Smooth muscle cell (in vitro differentiated cells): ENCODE data around the gene UCMA. TPM values are rescaled to one million over a fixed set of nuclear protein-coding genes. Genes with fewer than 3 reads are reported as not detected.
"Not testable (repeated sequence)": the region's sequence is repeated elsewhere in the genome, so short reads cannot be mapped to it uniquely, and the experiment has no call there.

Source experiments
- DNase-seq: peaks from one replicate; lab custom pipeline; 2025; ENCODE audit not compliant: unreplicated experiment; lab: John Stamatoyannopoulos, UW
- H2AFZ ChIP-seq: fragments of 200-600 bp; sonication (generic); 2 replicates; pipeline ENCODE4 v1.6.0; 2016; ENCODE audit warnings: antibody characterized with exemption, low read depth, mild to moderate bottlenecking
- H3F3A ChIP-seq: fragments of 200-600 bp; sonication (generic); 2 replicates; pipeline ENCODE4 v1.6.0; 2017; ENCODE audit warnings: antibody characterized with exemption, low read depth
- H3K27ac ChIP-seq: fragments of 200-600 bp; sonication (generic); 2 replicates; pipeline ENCODE4 v1.5.1; 2016; ENCODE audit warnings: low read depth, mild to moderate bottlenecking
- H3K27me3 ChIP-seq: fragments of 200-600 bp; sonication (generic); 2 replicates; pipeline ENCODE4 v1.6.1; 2016; ENCODE audit warnings: low read depth, mild to moderate bottlenecking
- H3K36me3 ChIP-seq: fragments of 200-600 bp; sonication (generic); 2 replicates; pipeline ENCODE4 v1.5.1; 2016; ENCODE audit warnings: low read depth
- H3K4me1 ChIP-seq: fragments of 200-600 bp; sonication (generic); 2 replicates; pipeline ENCODE4 v1.5.1; 2016; ENCODE audit warnings: low read depth
- H3K4me2 ChIP-seq: fragments of 200-600 bp; sonication (generic); 2 replicates; pipeline ENCODE4 v1.6.0; 2016; ENCODE audit warnings: mild to moderate bottlenecking
- H3K4me3 ChIP-seq: fragments of 200-600 bp; sonication (generic); 2 replicates; pipeline ENCODE4 v1.5.1; 2016; ENCODE audit warnings: mild to moderate bottlenecking
- H3K79me2 ChIP-seq: fragments of 200-600 bp; sonication (generic); 2 replicates; pipeline ENCODE4 v1.6.0; 2016; ENCODE audit warnings: low read depth, mild to moderate bottlenecking
- H3K9ac ChIP-seq: fragments of 200-600 bp; sonication (generic); 2 replicates; pipeline ENCODE4 v1.6.0; 2016; ENCODE audit warnings: low read depth
- H3K9me3 ChIP-seq: fragments of 200-600 bp; sonication (generic); replicated peaks from 2 replicates; pipeline ENCODE4 v1.5.1; 2016; ENCODE audit warnings: low read depth
- H4K20me1 ChIP-seq: fragments of 200-600 bp; sonication (generic); 2 replicates; pipeline ENCODE4 v1.6.0; 2016; ENCODE audit warnings: low read depth
- WGBS: methylation state at CpG from one replicate; pipeline ENCODE4 v1.1.7; 2016; ENCODE audit warnings: low lambda C conversion rate; 5-methylcytosine and 5-hydroxymethylcytosine counted together
- polyA plus RNA-seq: library from polyadenylated mRNA; unstranded; fragments of >200 nt; fragmentation: Nextera tagmentation; extraction: Ambion mirVana; gene quantifications from 2 replicates; pipeline ENCODE4 v1.2.1, GENCODE V29; 2016
- total RNA-seq: library from RNA; depleted of rRNA; stranded (reverse); fragments of >200 nt; gene quantifications from 2 replicates; pipeline ENCODE4 v1.2.3, GENCODE V29; 2014
- TF ChIP-seq, protein P1 (sequence below): fragments of 200-600 bp; sonication (generic); IDR thresholded peaks from 2 replicates; pipeline ENCODE4 v1.5.1; 2017; ENCODE audit warnings: borderline replicate concordance, mild to moderate bottlenecking, antibody characterized with exemption; ENCODE audit not compliant: insufficient read depth, poor library complexity, severe bottlenecking

Gene UCMA
- total and polyA plus RNA-seq, 2 experiments from 2014 or later = not detected

DNA sequence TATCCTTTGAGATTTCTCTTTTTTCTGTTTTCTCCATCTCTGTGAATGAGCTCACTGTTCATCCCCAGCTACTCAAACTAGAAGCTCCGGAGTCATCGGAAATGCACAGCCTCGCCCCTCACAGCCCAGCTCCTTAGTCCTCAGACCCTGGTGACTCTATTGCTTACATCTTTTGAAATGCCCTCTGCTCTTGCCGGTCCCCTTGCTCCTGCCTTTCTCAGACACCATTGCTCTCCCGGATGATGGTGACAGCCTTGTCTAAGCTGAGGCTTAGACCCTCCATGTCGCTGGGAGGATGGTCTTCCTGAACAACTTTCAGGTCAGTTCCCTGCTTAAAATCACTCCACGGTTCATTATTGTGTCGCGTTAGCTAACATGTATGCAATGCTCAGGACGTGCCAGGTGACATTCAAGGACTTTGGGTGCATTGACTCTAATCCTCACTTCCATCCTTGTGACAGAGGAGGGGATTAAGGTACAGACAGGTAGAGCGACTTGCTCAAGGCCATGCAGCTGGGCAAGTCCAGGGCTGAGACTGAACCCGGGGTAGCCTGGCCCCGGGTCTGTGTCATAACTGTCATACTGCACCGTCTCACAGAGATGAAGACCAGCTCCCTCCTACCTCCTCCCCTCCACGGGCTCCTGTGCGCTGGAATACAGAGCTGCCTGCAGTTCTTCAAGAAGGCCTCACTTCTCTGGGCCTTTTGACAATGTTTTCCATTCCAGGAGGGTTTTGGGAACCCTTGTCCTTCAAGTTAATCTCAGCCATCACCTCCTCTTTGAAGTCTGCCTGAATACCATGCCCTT lies 4.3 kb upstream of the UCMA start:
- H2AFZ ChIP-seq = no peak overlapping the region
- H3K4me1 ChIP-seq = no peaks in the 10 kb centered on the region
- H3K4me2 ChIP-seq = no peak overlapping the region
- no peaks in the 10 kb centered on the region for H4K20me1 ChIP-seq
- no peaks in the 10 kb centered on the region for H3F3A ChIP-seq
- H3K4me3 ChIP-seq = no peak overlapping the region
- no peaks in the 10 kb centered on the region for H3K9me3 ChIP-seq
- H3K36me3 ChIP-seq = no peaks in the 10 kb centered on the region
- no peak overlapping the region for H3K27ac ChIP-seq
- H3K27me3 ChIP-seq = no peaks in the 10 kb centered on the region
- no peak for DNase-seq
- TF ChIP-seq, protein P1, sequence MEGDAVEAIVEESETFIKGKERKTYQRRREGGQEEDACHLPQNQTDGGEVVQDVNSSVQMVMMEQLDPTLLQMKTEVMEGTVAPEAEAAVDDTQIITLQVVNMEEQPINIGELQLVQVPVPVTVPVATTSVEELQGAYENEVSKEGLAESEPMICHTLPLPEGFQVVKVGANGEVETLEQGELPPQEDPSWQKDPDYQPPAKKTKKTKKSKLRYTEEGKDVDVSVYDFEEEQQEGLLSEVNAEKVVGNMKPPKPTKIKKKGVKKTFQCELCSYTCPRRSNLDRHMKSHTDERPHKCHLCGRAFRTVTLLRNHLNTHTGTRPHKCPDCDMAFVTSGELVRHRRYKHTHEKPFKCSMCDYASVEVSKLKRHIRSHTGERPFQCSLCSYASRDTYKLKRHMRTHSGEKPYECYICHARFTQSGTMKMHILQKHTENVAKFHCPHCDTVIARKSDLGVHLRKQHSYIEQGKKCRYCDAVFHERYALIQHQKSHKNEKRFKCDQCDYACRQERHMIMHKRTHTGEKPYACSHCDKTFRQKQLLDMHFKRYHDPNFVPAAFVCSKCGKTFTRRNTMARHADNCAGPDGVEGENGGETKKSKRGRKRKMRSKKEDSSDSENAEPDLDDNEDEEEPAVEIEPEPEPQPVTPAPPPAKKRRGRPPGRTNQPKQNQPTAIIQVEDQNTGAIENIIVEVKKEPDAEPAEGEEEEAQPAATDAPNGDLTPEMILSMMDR = no peak
- 92% methylated on average over 16 of the region's 16 CpGs for WGBS
- H3K79me2 ChIP-seq = no peaks in the 10 kb centered on the region
- H3K9ac ChIP-seq = no peak overlapping the region

DNA sequence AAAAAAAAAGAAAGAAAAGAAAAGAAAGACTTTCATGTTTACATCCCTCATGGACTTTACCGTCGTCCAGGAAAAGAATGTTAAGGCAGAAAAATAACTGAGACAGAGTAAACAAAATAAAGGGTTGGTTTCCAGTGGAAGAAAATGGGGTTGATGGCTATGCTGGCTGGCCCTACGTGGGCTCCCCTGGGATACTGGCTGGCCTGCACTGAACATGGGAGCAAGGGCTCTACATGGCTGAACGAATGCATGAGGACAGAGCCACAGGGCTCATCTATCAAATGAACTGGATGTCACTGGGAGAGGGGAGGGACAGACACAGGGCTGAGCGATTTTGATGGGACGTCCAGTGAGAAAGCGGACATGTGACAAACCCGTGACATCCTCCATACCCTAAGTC lies 2.5 kb upstream of the UCMA start:
- no peak overlapping the region for H3K9ac ChIP-seq
- no peak for DNase-seq
- H4K20me1 ChIP-seq = no peaks in the 10 kb centered on the region
- H2AFZ ChIP-seq = no peak overlapping the region
- H3K4me1 ChIP-seq = no peaks in the 10 kb centered on the region
- no peak overlapping the region for H3K27ac ChIP-seq
- H3K4me2 ChIP-seq = no peak overlapping the region
- no peaks in the 10 kb centered on the region for H3F3A ChIP-seq
- TF ChIP-seq, protein P1 = no peak
- no peaks in the 10 kb centered on the region for H3K9me3 ChIP-seq
- H3K4me3 ChIP-seq = no peak overlapping the region
- no peaks in the 10 kb centered on the region for H3K36me3 ChIP-seq
- no peaks in the 10 kb centered on the region for H3K27me3 ChIP-seq
- H3K79me2 ChIP-seq = no peaks in the 10 kb centered on the region
- 90% methylated on average over 8 of the region's 8 CpGs for whole genome bisulfite sequencing

DNA sequence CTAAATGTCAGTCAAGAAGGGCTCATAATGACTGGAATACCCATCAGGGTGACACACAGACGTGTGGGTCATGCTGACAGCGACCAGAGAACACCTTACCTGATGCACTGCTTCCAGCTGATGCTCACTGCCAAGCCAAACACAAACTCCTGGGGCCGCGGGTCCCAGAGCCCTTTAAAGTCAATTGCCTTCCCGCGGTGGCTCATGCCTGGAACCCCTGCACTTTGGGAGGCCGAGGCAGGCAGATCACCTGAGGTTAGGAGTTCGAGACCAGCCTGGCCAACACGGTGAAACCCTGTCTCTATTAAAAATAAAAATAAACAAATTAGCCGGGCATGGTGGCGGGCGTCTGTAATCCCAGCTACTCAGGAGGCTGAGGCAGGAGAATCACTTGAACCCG lies 562 bp upstream of the UCMA start:
- DNase-seq, H3K4me3 ChIP-seq, H3K79me2 ChIP-seq, H3K27me3 ChIP-seq, H3K9me3 ChIP-seq, H3K9ac ChIP-seq, H3K36me3 ChIP-seq, H2AFZ ChIP-seq, H3K4me1 ChIP-seq, H3K4me2 ChIP-seq, H4K20me1 ChIP-seq, H3F3A ChIP-seq, H3K27ac ChIP-seq: not testable (repeated sequence)
- WGBS = 94% methylated on average over 13 of the region's 13 CpGs

DNA sequence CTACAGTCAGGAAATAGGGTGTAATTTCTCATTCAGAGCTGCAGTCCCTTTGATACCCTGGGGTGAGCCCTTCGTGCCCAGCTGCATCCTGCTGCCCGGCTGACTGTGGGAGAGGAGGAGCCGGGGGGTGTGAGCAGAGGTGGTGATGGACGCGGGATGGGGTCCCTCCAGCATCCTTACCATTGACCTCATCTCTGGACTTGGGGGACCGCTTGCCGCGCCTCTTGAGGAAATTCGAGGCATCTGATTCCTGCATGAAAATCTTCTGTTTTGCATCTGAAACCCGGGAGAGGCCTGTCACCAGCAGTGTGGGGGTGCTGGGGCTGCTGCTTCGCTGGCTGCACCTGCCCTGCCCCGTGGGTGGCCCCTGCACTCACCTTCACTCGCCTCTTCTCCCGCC lies 816 bp downstream of the UCMA start:
- H4K20me1 ChIP-seq = no peaks in the 10 kb centered on the region
- H3K27me3 ChIP-seq = no peaks in the 10 kb centered on the region
- no peaks in the 10 kb centered on the region for H3K9me3 ChIP-seq
- H3K79me2 ChIP-seq = no peaks in the 10 kb centered on the region
- no peak for DNase-seq
- H3K9ac ChIP-seq = no peak overlapping the region
- H3F3A ChIP-seq = no peaks in the 10 kb centered on the region
- H2AFZ ChIP-seq = no peak overlapping the region
- no peaks in the 10 kb centered on the region for H3K4me1 ChIP-seq
- no peak overlapping the region for H3K4me3 ChIP-seq
- H3K36me3 ChIP-seq = no peaks in the 10 kb centered on the region
- no peak overlapping the region for H3K27ac ChIP-seq
- TF ChIP-seq, protein P1 = no peak
- no peak overlapping the region for H3K4me2 ChIP-seq
- WGBS = 86% methylated on average over 13 of the region's 14 CpGs
